Peyer's patch (tissue), 4 donors: ENCODE measurements around the gene NEDD9.

Source experiments
- POLR2A ChIP-seq, 2 donors: fragments of 450-650 bp; IDR thresholded peaks; one replicate each; pipeline ENCODE4 v1.5.1; 2017; ENCODE audit warnings: antibody characterized with exemption in 2 of 2, mild to moderate bottlenecking in 2 of 2, moderate library complexity in 2 of 2
- TF ChIP-seq, protein P1 (sequence below), 6 experiments: fragments of 450-650 bp in 4 of 6; fragments of 200-600 bp in 2 of 6; sonication (generic) in 1 of 6; IDR thresholded peaks; one replicate each; pipeline ENCODE4 v1.5.1; 2017 to 2019; ENCODE audit warnings: antibody characterized with exemption in 6 of 6, mild to moderate bottlenecking in 3 of 6, moderate library complexity in 1 of 6

DNA sequence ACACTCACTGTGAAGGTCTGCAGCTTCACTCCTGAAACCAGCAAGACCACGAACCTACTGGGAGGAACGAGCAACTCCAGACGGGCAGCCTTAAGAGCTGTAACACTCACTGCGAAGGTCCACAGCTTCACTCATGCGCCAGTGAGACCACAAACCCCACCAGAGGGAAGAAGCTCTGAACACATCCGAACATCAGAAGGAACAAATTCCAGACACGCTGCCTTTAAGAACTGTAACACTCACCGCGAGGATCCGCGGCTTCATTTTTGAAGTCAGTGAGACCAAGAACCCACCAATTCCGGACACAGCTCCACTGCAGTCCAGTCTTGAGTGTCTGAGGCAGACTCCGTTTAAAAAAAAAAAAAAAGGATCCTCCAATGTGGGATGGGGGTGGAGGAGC is 60.5 kb downstream of the NEDD9 start:
- TF ChIP-seq, protein P1, sequence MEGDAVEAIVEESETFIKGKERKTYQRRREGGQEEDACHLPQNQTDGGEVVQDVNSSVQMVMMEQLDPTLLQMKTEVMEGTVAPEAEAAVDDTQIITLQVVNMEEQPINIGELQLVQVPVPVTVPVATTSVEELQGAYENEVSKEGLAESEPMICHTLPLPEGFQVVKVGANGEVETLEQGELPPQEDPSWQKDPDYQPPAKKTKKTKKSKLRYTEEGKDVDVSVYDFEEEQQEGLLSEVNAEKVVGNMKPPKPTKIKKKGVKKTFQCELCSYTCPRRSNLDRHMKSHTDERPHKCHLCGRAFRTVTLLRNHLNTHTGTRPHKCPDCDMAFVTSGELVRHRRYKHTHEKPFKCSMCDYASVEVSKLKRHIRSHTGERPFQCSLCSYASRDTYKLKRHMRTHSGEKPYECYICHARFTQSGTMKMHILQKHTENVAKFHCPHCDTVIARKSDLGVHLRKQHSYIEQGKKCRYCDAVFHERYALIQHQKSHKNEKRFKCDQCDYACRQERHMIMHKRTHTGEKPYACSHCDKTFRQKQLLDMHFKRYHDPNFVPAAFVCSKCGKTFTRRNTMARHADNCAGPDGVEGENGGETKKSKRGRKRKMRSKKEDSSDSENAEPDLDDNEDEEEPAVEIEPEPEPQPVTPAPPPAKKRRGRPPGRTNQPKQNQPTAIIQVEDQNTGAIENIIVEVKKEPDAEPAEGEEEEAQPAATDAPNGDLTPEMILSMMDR (IDR thresholded peaks at IDR 0.05) = no peak
- TF ChIP-seq POLR2A (IDR thresholded peaks at IDR 0.05) = no peak
